Adrenal gland (tissue), 5 donors: Measurements from ENCODE around the gene THSD7A.

Experiments
- POLR2A ChIP-seq, 2 donors: fragments of 450-650 bp; IDR thresholded peaks; one replicate each; pipeline ENCODE4 v1.6.1; 2017; ENCODE audit warnings: antibody characterized with exemption in 2 of 2, mild to moderate bottlenecking in 2 of 2, moderate library complexity in 1 of 2
- TF ChIP-seq, protein P1 (sequence below), 6 experiments: fragments of 450-650 bp in 4 of 6; fragments of 200-600 bp in 2 of 6; sonication (generic) in 1 of 6; IDR thresholded peaks; 1 replicate in 5 of 6; 2 replicates in 1 of 6; pipeline versions ENCODE4 v1.5.1 to v1.8.0; 2016 to 2021; ENCODE audit warnings: antibody characterized with exemption in 6 of 6, mild to moderate bottlenecking in 2 of 6, moderate library complexity in 1 of 6
- donor health status: DM: no; HTN: no; CAD: no.

DNA sequence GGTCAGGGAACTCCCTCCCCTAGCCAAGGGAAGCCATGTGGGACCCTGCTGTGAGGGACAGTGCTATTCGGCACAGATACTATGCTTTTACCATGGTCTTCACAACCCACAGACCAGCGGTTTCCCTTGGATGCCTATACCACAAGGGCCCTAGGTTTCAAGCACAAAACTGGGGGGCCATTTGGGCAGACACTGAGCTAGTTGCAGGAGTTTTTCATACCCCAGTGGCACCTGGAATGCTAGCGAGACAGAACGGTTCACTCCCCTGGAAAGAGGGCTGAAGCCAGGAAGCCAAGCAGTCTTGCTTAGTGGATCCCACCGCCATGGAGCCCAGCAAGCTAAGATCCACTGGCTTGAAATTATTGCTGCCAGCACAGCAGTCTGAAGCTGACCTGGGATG lies 156.8 kb downstream of the THSD7A start:
- TF ChIP-seq, protein P1, sequence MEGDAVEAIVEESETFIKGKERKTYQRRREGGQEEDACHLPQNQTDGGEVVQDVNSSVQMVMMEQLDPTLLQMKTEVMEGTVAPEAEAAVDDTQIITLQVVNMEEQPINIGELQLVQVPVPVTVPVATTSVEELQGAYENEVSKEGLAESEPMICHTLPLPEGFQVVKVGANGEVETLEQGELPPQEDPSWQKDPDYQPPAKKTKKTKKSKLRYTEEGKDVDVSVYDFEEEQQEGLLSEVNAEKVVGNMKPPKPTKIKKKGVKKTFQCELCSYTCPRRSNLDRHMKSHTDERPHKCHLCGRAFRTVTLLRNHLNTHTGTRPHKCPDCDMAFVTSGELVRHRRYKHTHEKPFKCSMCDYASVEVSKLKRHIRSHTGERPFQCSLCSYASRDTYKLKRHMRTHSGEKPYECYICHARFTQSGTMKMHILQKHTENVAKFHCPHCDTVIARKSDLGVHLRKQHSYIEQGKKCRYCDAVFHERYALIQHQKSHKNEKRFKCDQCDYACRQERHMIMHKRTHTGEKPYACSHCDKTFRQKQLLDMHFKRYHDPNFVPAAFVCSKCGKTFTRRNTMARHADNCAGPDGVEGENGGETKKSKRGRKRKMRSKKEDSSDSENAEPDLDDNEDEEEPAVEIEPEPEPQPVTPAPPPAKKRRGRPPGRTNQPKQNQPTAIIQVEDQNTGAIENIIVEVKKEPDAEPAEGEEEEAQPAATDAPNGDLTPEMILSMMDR (IDR thresholded peaks at IDR 0.05) = no peak
- no peak for TF ChIP-seq POLR2A (IDR thresholded peaks at IDR 0.05)
